Neural cell (in vitro differentiated cells): Measurements from ENCODE around the gene OVOL1. TPM values are rescaled to one million over a fixed set of nuclear protein-coding genes. Genes with fewer than 3 reads are reported as not detected.

Experiments used
- H2AFZ ChIP-seq: fragments of 200-600, 300-800 bp; sonication (generic), shearing (Covaris generic); 2 replicates; pipeline ENCODE4 v1.6.0; 2014; ENCODE audit warnings: low read depth, mild to moderate bottlenecking, antibody characterized with exemption, low read length, moderate library complexity
- H3F3A ChIP-seq: fragments of 200-600 bp; shearing (Covaris generic); 2 replicates; pipeline ENCODE4 v1.6.1; 2016; ENCODE audit warnings: mild to moderate bottlenecking, moderate library complexity, mixed read lengths, antibody characterized with exemption, low read length; ENCODE audit not compliant: insufficient read depth, poor library complexity, severe bottlenecking
- H3K27ac ChIP-seq: fragments of 200-600, 300-800 bp; sonication (generic), shearing (Covaris generic); 2 replicates; pipeline ENCODE4 v1.5.1; 2014; ENCODE audit warnings: mild to moderate bottlenecking, low read length, moderate library complexity
- H3K27me3 ChIP-seq: fragments of 300-800, 200-600 bp; sonication (generic), shearing (Covaris generic); 2 replicates; pipeline ENCODE4 v1.6.0; 2014; ENCODE audit warnings: mild to moderate bottlenecking, low read depth, low read length, moderate library complexity; ENCODE audit not compliant: insufficient read depth
- H3K36me3 ChIP-seq: fragments of 300-800, 200-600 bp; sonication (generic), shearing (Covaris generic); 2 replicates; pipeline ENCODE4 v1.5.1; 2014; ENCODE audit warnings: mild to moderate bottlenecking, antibody characterized with exemption, low read length, moderate library complexity; ENCODE audit not compliant: insufficient read depth
- H3K4me2 ChIP-seq: fragments of 300-800, 200-600 bp; sonication (generic), shearing (Covaris generic); 2 replicates; pipeline ENCODE4 v1.6.0; 2014; ENCODE audit warnings: mild to moderate bottlenecking, low read length
- H3K4me3 ChIP-seq: fragments of 300-800, 200-600 bp; sonication (generic), shearing (Covaris generic); 2 replicates; pipeline ENCODE4 v1.5.1; 2014; ENCODE audit warnings: mild to moderate bottlenecking, low read length, moderate library complexity
- H3K79me2 ChIP-seq: fragments of 200-600 bp; shearing (Covaris generic); replicated peaks from 2 replicates; pipeline ENCODE4 v1.6.0; 2014; ENCODE audit warnings: mild to moderate bottlenecking, low read length, moderate library complexity; ENCODE audit not compliant: insufficient read depth
- H3K9ac ChIP-seq: fragments of 300-800, 200-600 bp; sonication (generic), shearing (Covaris generic); 2 replicates; pipeline ENCODE4 v1.6.1; 2016; ENCODE audit warnings: mild to moderate bottlenecking, low read length, mixed read lengths
- H3K9me2 ChIP-seq: fragments of 200-600 bp; shearing (Covaris generic); 2 replicates; pipeline ENCODE4 v1.6.1; 2016; ENCODE audit warnings: mild to moderate bottlenecking, low read length, mixed read lengths; ENCODE audit not compliant: insufficient read depth
- H3K9me3 ChIP-seq: fragments of 200-600, 300-800 bp; sonication (generic), shearing (Covaris generic); 2 replicates; pipeline ENCODE4 v1.6.1; 2016; ENCODE audit warnings: mild to moderate bottlenecking, mixed run types, low read length, moderate library complexity, mixed read lengths
- H4K20me1 ChIP-seq: fragments of 200-600 bp; shearing (Covaris generic); 2 replicates; pipeline ENCODE4 v1.6.1; 2016; ENCODE audit warnings: mild to moderate bottlenecking, mixed run types; ENCODE audit not compliant: insufficient read depth
- EP300 ChIP-seq: fragments of 450-650 bp; conservative IDR thresholded peaks from 2 replicates; pipeline ENCODE4 v1.6.1; 2014; ENCODE audit warnings: antibody characterized with exemption, mild to moderate bottlenecking, moderate library complexity; ENCODE audit not compliant: poor library complexity, severe bottlenecking
- EZH2 ChIP-seq: fragments of 200-600, 300-800 bp; shearing (Covaris generic), sonication (generic); IDR thresholded peaks from 2 replicates; pipeline ENCODE4 v1.6.1; 2014; ENCODE audit warnings: antibody characterized with exemption, low read length, borderline replicate concordance, mild to moderate bottlenecking; ENCODE audit not compliant: insufficient read depth, poor library complexity, severe bottlenecking
- MXI1 ChIP-seq: fragments of 450-650 bp; conservative IDR thresholded peaks from 2 replicates; pipeline ENCODE4 v1.6.1; 2014; ENCODE audit warnings: antibody characterized with exemption, mild to moderate bottlenecking; ENCODE audit not compliant: poor library complexity, severe bottlenecking
- POLR2AphosphoS5 ChIP-seq: IDR thresholded peaks from 2 replicates; pipeline ENCODE4 v1.6.1; 2012
- RAD21 ChIP-seq: fragments of 450-650 bp; conservative IDR thresholded peaks from 2 replicates; pipeline ENCODE4 v1.6.1; 2014; ENCODE audit warnings: antibody characterized with exemption, mild to moderate bottlenecking, moderate library complexity
- SMC3 ChIP-seq: fragments of 450-650 bp; conservative IDR thresholded peaks from 2 replicates; pipeline ENCODE4 v1.6.1; 2014; ENCODE audit warnings: antibody characterized with exemption, mild to moderate bottlenecking, moderate library complexity; ENCODE audit not compliant: poor library complexity
- TAF1 ChIP-seq: IDR thresholded peaks from 2 replicates; pipeline ENCODE4 v1.6.1; 2012; ENCODE audit warnings: low read depth
- polyA plus RNA-seq: library from polyadenylated mRNA; depleted of rRNA; stranded (reverse); fragments of >200 nt; gene quantifications from 2 replicates; pipeline ENCODE4 v1.2.3, GENCODE V29; 2014
- TF ChIP-seq, protein P1 (sequence below): fragments of 450-650 bp; IDR thresholded peaks from 2 replicates; pipeline ENCODE4 v1.5.1; 2014; ENCODE audit warnings: antibody characterized with exemption, mild to moderate bottlenecking, moderate library complexity; ENCODE audit not compliant: poor library complexity, severe bottlenecking
- TF ChIP-seq, protein P2 (sequence below): IDR thresholded peaks from 2 replicates; pipeline ENCODE4 v1.6.1; 2012; ENCODE audit warnings: borderline replicate concordance

The OVOL1 gene
- polyA plus RNA-seq, 1 donor from 2014 or later = not detected

DNA sequence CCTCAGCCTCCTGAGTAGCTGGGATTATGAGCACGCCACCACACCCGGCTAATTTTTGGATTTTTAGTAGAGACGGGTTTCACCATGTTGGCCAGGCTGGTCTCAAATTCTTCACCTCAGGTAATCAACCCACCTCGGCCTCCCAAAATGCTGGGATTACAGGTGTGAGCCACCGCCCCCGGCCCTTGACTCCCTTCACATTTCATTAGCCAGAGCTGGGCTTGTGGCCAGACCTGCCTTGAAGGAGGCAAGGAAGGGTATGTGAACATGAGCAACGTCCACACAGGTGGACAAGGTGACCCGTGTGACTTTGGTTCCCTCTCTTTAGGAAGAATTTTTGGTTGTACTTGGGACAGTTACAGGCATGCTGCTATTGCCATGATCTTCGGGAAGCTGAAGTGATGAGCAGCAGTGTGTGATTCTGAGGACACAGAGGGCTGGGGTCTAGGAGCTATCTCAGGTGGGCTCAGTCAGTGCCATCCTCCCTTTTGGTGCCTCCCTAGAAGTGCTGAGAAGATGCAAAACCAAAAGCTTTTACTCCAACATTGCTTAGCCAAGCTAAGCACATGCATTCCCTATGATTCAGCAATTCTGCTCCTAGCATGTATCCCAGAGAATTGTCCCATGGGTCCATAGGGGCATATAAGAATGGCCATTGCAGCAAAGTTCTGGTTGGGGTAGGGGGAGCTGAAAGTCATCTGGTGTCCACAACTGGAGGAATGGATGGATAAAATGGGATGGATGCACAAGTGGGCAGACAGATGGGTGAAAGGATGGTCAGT lies 12.1 kb upstream of the OVOL1 start:
- Histone ChIP-seq H3K27ac (no peak overlapping the region), H3K9ac (no peak overlapping the region), H3K4me3 (no peak overlapping the region), H3K79me2 (no peaks in the 10 kb centered on the region), H3F3A (no peaks in the 10 kb centered on the region), H3K36me3 (no peaks in the 10 kb centered on the region), H3K27me3 (no peaks in the 10 kb centered on the region), H3K9me2 (no peaks in the 10 kb centered on the region), H3K4me2 (no peak overlapping the region), H3K9me3 (no peaks in the 10 kb centered on the region), H4K20me1 (no peaks in the 10 kb centered on the region), H2AFZ (no peak overlapping the region)
- TF ChIP-seq SMC3 (no peak), MXI1 (no peak), EP300 (no peak), RAD21 (no peak), POLR2AphosphoS5 (no peak), EZH2 (no peak), TAF1 (no peak)
- TF ChIP-seq, protein P1, sequence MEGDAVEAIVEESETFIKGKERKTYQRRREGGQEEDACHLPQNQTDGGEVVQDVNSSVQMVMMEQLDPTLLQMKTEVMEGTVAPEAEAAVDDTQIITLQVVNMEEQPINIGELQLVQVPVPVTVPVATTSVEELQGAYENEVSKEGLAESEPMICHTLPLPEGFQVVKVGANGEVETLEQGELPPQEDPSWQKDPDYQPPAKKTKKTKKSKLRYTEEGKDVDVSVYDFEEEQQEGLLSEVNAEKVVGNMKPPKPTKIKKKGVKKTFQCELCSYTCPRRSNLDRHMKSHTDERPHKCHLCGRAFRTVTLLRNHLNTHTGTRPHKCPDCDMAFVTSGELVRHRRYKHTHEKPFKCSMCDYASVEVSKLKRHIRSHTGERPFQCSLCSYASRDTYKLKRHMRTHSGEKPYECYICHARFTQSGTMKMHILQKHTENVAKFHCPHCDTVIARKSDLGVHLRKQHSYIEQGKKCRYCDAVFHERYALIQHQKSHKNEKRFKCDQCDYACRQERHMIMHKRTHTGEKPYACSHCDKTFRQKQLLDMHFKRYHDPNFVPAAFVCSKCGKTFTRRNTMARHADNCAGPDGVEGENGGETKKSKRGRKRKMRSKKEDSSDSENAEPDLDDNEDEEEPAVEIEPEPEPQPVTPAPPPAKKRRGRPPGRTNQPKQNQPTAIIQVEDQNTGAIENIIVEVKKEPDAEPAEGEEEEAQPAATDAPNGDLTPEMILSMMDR = no peak
- TF ChIP-seq, protein P2, sequence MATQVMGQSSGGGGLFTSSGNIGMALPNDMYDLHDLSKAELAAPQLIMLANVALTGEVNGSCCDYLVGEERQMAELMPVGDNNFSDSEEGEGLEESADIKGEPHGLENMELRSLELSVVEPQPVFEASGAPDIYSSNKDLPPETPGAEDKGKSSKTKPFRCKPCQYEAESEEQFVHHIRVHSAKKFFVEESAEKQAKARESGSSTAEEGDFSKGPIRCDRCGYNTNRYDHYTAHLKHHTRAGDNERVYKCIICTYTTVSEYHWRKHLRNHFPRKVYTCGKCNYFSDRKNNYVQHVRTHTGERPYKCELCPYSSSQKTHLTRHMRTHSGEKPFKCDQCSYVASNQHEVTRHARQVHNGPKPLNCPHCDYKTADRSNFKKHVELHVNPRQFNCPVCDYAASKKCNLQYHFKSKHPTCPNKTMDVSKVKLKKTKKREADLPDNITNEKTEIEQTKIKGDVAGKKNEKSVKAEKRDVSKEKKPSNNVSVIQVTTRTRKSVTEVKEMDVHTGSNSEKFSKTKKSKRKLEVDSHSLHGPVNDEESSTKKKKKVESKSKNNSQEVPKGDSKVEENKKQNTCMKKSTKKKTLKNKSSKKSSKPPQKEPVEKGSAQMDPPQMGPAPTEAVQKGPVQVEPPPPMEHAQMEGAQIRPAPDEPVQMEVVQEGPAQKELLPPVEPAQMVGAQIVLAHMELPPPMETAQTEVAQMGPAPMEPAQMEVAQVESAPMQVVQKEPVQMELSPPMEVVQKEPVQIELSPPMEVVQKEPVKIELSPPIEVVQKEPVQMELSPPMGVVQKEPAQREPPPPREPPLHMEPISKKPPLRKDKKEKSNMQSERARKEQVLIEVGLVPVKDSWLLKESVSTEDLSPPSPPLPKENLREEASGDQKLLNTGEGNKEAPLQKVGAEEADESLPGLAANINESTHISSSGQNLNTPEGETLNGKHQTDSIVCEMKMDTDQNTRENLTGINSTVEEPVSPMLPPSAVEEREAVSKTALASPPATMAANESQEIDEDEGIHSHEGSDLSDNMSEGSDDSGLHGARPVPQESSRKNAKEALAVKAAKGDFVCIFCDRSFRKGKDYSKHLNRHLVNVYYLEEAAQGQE = no peak

DNA sequence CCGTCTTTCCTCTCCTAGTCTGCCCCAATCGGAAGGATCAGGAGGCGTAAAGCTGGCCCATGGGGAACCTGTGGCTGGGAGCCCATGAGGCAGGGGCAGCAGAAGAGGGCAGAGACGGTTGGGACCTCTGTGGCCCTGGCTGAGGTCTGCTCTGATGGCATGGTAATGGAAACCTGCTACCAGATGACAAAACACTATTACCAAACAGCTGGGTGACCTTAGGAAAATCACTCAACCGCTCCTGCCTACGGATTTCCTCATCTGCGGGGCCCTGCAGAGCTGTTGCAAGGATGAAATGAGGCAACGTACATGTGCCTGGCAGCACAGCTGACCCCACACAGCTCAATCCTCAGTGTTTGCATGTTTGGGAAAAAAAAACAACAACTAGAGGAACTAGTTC lies 10.7 kb upstream of the OVOL1 start:
- Histone ChIP-seq H3K9me3 (no peaks in the 10 kb centered on the region), H3K27ac (no peak overlapping the region), H3K9me2 (no peaks in the 10 kb centered on the region), H3K27me3 (peaks cover 4% of the 10 kb centered on the region), H3F3A (no peaks in the 10 kb centered on the region), H3K36me3 (no peaks in the 10 kb centered on the region), H3K4me2 (no peak overlapping the region), H2AFZ (no peak overlapping the region), H4K20me1 (no peaks in the 10 kb centered on the region), H3K4me3 (no peak overlapping the region), H3K9ac (no peak overlapping the region), H3K79me2 (no peaks in the 10 kb centered on the region)
- TF ChIP-seq EZH2 = no peak
- TF ChIP-seq, protein P2 = no peak
- no peak for TF ChIP-seq MXI1
- no peak for TF ChIP-seq SMC3
- no peak for TF ChIP-seq RAD21
- TF ChIP-seq EP300 = no peak
- TF ChIP-seq, protein P1 = no peak
